Stomach (tissue), 4 donors: ENCODE results near the gene ZDHHC23.

Experiments used
- POLR2A ChIP-seq, 4 donors: fragments of 450-650 bp; IDR thresholded peaks; one replicate each; pipeline ENCODE4 v1.6.1; 2016; ENCODE audit warnings: antibody characterized with exemption in 4 of 4, control low read depth in 2 of 4, mild to moderate bottlenecking in 1 of 4, moderate library complexity in 1 of 4
- TF ChIP-seq, protein P1 (sequence below), 7 experiments: fragments of 450-650 bp in 4 of 7; fragments of 200-600 bp in 3 of 7; sonication (generic) in 3 of 7; IDR thresholded peaks; one replicate each; pipeline ENCODE4 v1.5.1; 2016 to 2019; ENCODE audit warnings: antibody characterized with exemption in 7 of 7, control low read depth in 2 of 7, mild to moderate bottlenecking in 1 of 7

DNA sequence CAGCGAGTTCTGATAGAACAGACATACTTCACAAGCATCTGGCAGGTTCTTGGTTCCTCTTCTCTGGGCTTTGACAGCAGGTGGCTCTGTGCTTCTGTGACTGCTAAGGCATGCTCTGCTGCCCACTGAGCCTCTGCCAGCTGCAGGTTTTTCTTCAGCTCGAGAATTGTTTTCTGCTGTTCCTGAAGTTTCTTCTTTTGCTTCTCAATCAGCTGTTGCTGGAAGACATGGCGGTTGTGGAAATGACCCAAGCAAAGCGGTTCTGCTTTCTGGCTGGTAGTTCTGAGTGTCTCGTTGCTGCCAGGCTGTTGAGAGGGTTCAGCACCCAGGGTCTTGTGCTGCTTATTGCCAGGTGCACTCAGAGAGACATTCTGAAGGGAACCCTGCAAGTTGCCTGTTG is 57.7 kb downstream of the ZDHHC23 start:
- TF ChIP-seq, protein P1, sequence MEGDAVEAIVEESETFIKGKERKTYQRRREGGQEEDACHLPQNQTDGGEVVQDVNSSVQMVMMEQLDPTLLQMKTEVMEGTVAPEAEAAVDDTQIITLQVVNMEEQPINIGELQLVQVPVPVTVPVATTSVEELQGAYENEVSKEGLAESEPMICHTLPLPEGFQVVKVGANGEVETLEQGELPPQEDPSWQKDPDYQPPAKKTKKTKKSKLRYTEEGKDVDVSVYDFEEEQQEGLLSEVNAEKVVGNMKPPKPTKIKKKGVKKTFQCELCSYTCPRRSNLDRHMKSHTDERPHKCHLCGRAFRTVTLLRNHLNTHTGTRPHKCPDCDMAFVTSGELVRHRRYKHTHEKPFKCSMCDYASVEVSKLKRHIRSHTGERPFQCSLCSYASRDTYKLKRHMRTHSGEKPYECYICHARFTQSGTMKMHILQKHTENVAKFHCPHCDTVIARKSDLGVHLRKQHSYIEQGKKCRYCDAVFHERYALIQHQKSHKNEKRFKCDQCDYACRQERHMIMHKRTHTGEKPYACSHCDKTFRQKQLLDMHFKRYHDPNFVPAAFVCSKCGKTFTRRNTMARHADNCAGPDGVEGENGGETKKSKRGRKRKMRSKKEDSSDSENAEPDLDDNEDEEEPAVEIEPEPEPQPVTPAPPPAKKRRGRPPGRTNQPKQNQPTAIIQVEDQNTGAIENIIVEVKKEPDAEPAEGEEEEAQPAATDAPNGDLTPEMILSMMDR (IDR thresholded peaks at IDR 0.05) = no peak
- no peak for TF ChIP-seq POLR2A (IDR thresholded peaks at IDR 0.05)
